Karpas-422 (cell line): ENCODE measurements around the gene EPB41L4A. TPM values are rescaled to one million over a fixed set of nuclear protein-coding genes. Genes with fewer than 3 reads are reported as not detected.
A peak's percentile ranks its signal among the peaks of the same experiment; 100 is the strongest.
"Not testable (repeated sequence)": the region's sequence is repeated elsewhere in the genome, so short reads cannot be mapped to it uniquely, and the experiment has no call there.

Source experiments
- DNase-seq: peaks from one replicate; pipeline ENCODE4 v3.0.0-alpha.2; 2015
- H2AFZ ChIP-seq: fragments of 200-600 bp; sonication (generic); 2 replicates; pipeline ENCODE4 v1.6.1; 2014; ENCODE audit warnings: antibody characterized with exemption, low read length, mixed read lengths
- H3K27ac ChIP-seq: fragments of 200-600 bp; sonication (generic); 2 replicates; pipeline ENCODE4 v1.5.1; 2014; ENCODE audit warnings: mild to moderate bottlenecking, low read length, moderate library complexity
- H3K27me3 ChIP-seq: fragments of 200-600 bp; sonication (generic); 2 replicates; pipeline ENCODE4 v1.6.1; 2014; ENCODE audit warnings: low read length, mixed read lengths
- H3K36me3 ChIP-seq: fragments of 200-600 bp; sonication (generic); 2 replicates; pipeline ENCODE4 v1.6.1; 2014; ENCODE audit warnings: low read length, mixed read lengths; ENCODE audit not compliant: insufficient read depth
- H3K4me1 ChIP-seq: fragments of 200-600 bp; sonication (generic); 2 replicates; pipeline ENCODE4 v1.6.1; 2014; ENCODE audit warnings: mild to moderate bottlenecking, low read length, mixed read lengths
- H3K4me2 ChIP-seq: fragments of 200-600 bp; sonication (generic); 2 replicates; pipeline ENCODE4 v1.6.1; 2014; ENCODE audit warnings: low read length, low read depth, mild to moderate bottlenecking; ENCODE audit not compliant: poor library complexity, severe bottlenecking
- H3K4me3 ChIP-seq: fragments of 200-600 bp; sonication (generic); 2 replicates; pipeline ENCODE4 v1.5.1; 2014; ENCODE audit warnings: mild to moderate bottlenecking, antibody characterized with exemption, low read length, mixed read lengths
- H3K79me2 ChIP-seq: fragments of 200-600 bp; sonication (generic); 2 replicates; pipeline ENCODE4 v1.6.1; 2014; ENCODE audit warnings: mild to moderate bottlenecking, low read length, mixed read lengths
- H3K9ac ChIP-seq: fragments of 200-600 bp; sonication (generic); 2 replicates; pipeline ENCODE4 v1.6.0; 2014; ENCODE audit warnings: low read length
- H3K9me2 ChIP-seq: fragments of 200-600 bp; sonication (generic), shearing (Covaris generic); replicated peaks from 2 replicates; pipeline ENCODE4 v1.6.0; 2014; ENCODE audit warnings: mild to moderate bottlenecking, low read length, moderate library complexity; ENCODE audit not compliant: insufficient read depth
- H3K9me3 ChIP-seq: fragments of 300-700, 200-600 bp; sonication (generic); 2 replicates; pipeline ENCODE4 v1.6.1; 2014; ENCODE audit warnings: low read length, mixed read lengths
- H4K20me1 ChIP-seq: fragments of 200-600 bp; sonication (generic); 2 replicates; pipeline ENCODE4 v1.6.1; 2014; ENCODE audit warnings: mild to moderate bottlenecking, antibody characterized with exemption, low read length, low read depth; ENCODE audit not compliant: insufficient read depth
- total RNA-seq: library from RNA; depleted of rRNA; stranded (reverse); fragments of >200 nt; shearing (Covaris generic); gene quantifications from 2 replicates; pipeline ENCODE4 v1.2.3, GENCODE V29; 2014; ENCODE audit warnings: low replicate concordance

EPB41L4A gene
- total RNA-seq, 1 experiment from 2014 or later, result 0.63 TPM

DNA sequence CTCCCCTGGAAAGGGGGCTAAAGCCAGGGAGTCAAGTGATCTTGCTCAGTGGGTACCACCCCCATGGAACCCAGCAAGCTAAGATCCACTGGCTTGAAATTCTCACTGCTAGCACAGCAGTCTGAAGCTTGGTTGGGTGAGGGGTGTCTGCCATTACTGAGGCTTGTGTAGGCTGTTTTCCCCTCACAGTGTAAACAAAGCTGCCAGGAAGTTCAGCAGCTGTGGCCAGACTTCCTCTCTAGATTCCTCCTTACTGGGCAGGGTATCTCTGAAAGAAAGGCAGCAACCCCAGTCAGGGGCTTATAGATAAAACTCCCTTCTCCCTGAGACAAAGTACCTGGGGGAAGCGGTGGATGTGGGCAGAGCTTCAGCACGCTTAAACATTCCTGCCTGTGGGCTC lies 17.1 kb upstream of the EPB41L4A start:
- H3K4me1 ChIP-seq, result no peaks in the 10 kb centered on the region
- DNase-seq, result no peak
- no peaks in the 10 kb centered on the region for H3K27me3 ChIP-seq
- no peaks in the 10 kb centered on the region for H3K79me2 ChIP-seq
- no peak overlapping the region for H3K9ac ChIP-seq
- no peaks in the 10 kb centered on the region for H4K20me1 ChIP-seq
- no peak overlapping the region for H2AFZ ChIP-seq
- H3K27ac ChIP-seq, result no peak overlapping the region
- H3K4me3 ChIP-seq, result no peak overlapping the region
- no peaks in the 10 kb centered on the region for H3K36me3 ChIP-seq
- no peaks in the 10 kb centered on the region for H3K9me3 ChIP-seq
- H3K4me2 ChIP-seq, result no peak overlapping the region
- no peaks in the 10 kb centered on the region for H3K9me2 ChIP-seq

DNA sequence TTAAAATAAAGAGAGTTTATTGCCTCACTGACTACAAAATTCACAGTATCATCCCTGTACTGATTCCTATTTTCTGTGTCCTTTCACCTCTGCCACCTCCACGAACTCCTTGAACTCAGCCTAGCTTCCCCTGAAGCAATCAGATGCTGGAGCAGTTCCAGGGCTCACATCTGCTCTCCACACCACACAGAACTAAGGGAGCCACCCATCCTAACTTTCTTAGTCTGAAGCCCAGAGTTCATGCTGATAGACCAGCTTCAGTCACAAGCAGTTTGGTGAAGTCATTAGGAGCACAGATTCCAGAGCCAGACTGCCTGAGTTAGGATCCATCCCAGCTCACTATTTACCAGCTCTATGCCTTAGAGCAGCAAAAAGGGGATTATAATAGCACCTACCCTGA lies 15.6 kb upstream of the EPB41L4A start:
- H3K9me2 ChIP-seq, result no peaks in the 10 kb centered on the region
- no peaks in the 10 kb centered on the region for H3K27me3 ChIP-seq
- no peak for DNase-seq
- H3K79me2 ChIP-seq, result no peaks in the 10 kb centered on the region
- H3K4me1 ChIP-seq, result no peaks in the 10 kb centered on the region
- H3K4me2 ChIP-seq, result no peak overlapping the region
- no peaks in the 10 kb centered on the region for H3K36me3 ChIP-seq
- H4K20me1 ChIP-seq, result no peaks in the 10 kb centered on the region
- H3K4me3 ChIP-seq, result no peak overlapping the region
- no peak overlapping the region for H3K9ac ChIP-seq
- H2AFZ ChIP-seq, result no peak overlapping the region
- no peak overlapping the region for H3K27ac ChIP-seq
- no peaks in the 10 kb centered on the region for H3K9me3 ChIP-seq

DNA sequence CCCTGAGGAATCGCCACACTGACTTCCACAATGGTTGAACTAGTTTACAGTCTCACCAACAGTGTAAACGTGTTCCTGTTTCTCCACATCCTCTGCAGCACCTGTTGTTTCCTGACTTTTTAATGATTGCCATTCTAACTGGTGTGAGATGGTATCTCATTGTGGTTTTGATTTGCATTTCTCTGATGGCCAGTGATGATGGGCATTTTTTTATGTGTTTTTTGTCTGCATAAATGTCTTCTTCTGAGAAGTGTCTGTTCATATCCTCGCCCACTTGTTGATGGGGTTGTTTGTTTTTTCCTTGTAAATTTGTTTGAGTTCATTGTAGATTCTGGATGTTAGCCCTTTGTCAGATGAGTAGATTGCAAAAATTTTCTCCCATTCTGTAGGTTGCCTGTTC lies 7.1 kb upstream of the EPB41L4A start:
- H3K36me3 ChIP-seq, H2AFZ ChIP-seq, H3K9me2 ChIP-seq, H3K4me3 ChIP-seq, H3K9me3 ChIP-seq, DNase-seq, H3K27me3 ChIP-seq, H3K4me1 ChIP-seq, H3K9ac ChIP-seq, H3K27ac ChIP-seq, H4K20me1 ChIP-seq, H3K4me2 ChIP-seq, H3K79me2 ChIP-seq: not testable (repeated sequence)

DNA sequence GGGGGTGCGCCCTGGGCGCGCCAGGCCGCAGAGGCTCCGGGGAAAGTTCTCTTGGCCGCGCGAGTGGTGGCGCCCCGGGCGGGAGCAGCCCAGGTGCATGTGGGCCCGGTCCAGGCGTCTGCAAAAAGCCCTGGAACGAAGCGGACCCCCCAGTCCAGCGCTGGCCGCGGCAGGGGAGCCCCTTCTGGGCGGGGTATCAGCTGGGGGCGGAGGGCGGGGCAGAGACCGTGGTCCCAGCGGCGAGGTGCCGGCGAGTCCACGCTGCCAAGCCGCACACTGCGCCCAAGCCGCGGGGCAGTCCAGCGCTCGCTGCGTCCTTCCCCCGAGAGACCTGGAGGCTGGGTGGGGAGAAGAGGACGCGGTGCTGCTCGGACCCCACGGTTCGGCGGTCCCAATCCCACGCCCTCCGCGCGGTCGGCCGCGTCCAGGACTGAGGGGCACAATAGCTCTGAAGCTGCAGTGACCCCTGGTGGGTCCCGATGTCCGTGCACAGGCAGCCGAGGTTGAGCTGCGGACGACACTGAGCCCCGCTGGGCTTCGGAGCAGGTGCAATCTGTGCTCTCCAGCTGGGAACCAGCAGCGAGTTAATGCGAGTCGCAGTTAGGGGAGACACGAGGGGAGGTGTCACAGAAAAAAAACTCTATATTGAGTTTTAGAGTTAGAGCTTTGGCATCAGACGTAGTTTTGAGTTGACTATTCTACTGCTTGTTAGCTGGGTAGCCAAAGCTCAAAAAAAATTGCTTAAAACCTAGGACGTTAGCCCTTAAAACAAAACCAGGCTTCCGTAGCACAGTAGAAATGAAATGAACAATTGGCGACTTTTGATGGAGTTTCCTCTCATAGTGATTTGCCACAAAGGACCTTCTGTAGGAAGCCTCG lies 1.1 kb upstream of the EPB41L4A start:
- peak; percentile 68 for DNase-seq
- no peaks in the 10 kb centered on the region for H3K9me2 ChIP-seq
- H4K20me1 ChIP-seq, result no peaks in the 10 kb centered on the region
- H3K36me3 ChIP-seq, result no peaks in the 10 kb centered on the region
- H3K9me3 ChIP-seq, result no peaks in the 10 kb centered on the region
- peak overlapping the region; percentile 54 for H3K4me2 ChIP-seq
- no peak overlapping the region for H3K27ac ChIP-seq
- H3K4me1 ChIP-seq, result peaks cover 5% of the 10 kb centered on the region; the same call in 1 of the 2 replicates
- no peaks in the 10 kb centered on the region for H3K27me3 ChIP-seq
- 0 out of 2 replicates have a peak overlapping the region, but pooled peaks have one; percentile 33 for H3K9ac ChIP-seq
- no peak overlapping the region for H2AFZ ChIP-seq
- no peaks in the 10 kb centered on the region for H3K79me2 ChIP-seq
- peak overlapping the region; percentile 57; the same call in 1 of the 2 replicates for H3K4me3 ChIP-seq

DNA sequence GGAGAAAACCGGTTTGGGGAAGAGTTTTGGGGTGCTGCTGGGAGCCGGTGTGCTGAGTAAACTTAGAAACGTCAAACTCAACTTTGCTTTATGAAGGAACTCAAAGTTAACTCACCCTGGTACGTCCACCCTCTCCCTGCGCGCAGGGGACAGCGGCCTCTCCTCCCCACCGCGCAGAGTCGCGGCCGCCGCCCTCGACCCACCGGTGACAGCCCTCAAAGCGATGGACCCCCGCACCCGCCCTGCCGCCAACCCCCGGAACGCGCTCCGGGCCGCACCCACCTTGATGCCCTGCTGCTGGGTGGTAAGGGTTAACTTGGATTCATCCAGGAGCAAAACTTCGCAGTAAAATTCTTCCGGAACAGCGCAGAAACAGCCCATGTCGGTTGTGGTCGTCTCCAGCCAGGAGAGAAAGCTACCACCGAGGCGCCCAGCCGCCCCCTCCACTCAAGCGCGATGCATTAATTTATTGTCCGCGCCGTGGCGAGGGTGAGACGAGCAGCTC lies 366 bp downstream of the EPB41L4A start:
- H3K4me3 ChIP-seq, result no peak overlapping the region
- H3K9me2 ChIP-seq, result no peaks in the 10 kb centered on the region
- H3K4me2 ChIP-seq, result no peak overlapping the region
- no peak for DNase-seq
- H3K27ac ChIP-seq, result no peak overlapping the region
- H4K20me1 ChIP-seq, result no peaks in the 10 kb centered on the region
- H3K36me3 ChIP-seq, result no peaks in the 10 kb centered on the region
- H3K27me3 ChIP-seq, result no peaks in the 10 kb centered on the region
- no peaks in the 10 kb centered on the region for H3K9me3 ChIP-seq
- H3K4me1 ChIP-seq, result peaks cover 5% of the 10 kb centered on the region; the same call in 1 of the 2 replicates
- no peak overlapping the region for H3K9ac ChIP-seq
- no peak overlapping the region for H2AFZ ChIP-seq
- no peaks in the 10 kb centered on the region for H3K79me2 ChIP-seq

DNA sequence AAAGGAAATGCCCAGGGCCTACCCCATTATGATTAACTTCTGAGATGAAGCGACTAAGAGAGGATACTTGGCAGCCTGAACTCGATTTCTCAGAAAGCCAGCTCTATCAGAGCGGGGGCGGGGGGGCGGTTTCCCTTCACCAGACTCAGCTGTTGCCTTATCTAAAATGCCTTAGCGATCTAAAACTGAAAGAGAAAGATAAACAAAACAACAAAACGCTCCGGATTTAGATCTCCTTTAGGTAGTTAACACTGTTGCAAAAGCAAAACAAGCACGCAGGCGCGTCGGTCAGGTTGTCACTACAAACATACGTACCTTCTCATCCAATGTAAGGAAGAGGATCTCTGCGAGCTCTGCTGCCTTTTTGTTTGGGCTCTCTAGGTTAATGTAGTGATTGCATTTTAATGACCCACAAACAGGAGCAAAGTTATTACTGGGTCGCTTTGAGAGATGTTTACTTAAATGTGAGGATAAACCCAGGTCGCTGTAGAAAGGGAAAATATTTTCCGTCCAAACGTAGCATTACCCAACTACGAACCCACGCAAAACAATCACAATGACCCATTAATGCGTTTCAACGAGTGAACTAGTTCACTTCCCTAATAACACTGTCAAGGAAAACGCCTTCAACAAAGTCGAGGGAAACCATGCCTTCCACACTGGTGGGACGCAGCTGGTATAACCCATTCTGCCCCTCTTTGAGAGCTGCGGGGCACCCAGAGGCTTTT lies 982 bp downstream of the EPB41L4A start:
- no peaks in the 10 kb centered on the region for H3K27me3 ChIP-seq
- no peak overlapping the region for H2AFZ ChIP-seq
- H3K9me3 ChIP-seq, result no peaks in the 10 kb centered on the region
- H3K36me3 ChIP-seq, result no peaks in the 10 kb centered on the region
- H3K9me2 ChIP-seq, result no peaks in the 10 kb centered on the region
- H3K79me2 ChIP-seq, result no peaks in the 10 kb centered on the region
- no peak overlapping the region for H3K4me3 ChIP-seq
- H3K4me2 ChIP-seq, result no peak overlapping the region
- H3K27ac ChIP-seq, result no peak overlapping the region
- H3K9ac ChIP-seq, result no peak overlapping the region
- DNase-seq, result no peak
- peaks cover 5% of the 10 kb centered on the region; the same call in 1 of the 2 replicates for H3K4me1 ChIP-seq
- no peaks in the 10 kb centered on the region for H4K20me1 ChIP-seq

DNA sequence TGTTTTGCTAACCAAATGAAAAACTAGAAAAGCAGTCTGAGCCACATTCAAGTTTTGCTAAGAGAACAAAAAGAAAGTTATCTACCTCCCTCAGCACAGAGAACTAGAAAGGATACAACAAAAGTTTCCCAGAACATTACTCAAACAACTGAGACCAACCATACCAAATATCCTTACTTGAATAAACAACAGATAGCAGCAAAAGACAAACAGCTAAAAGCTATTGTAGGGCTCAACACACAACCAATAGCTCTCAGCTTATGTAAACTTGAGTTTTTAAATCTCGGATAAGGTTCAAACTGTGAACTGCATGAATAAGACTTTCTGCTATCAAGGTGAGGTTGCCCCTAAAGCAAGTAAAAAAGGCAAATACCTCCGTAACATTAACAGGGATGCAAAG lies 3.5 kb downstream of the EPB41L4A start:
- H2AFZ ChIP-seq, result no peak overlapping the region

DNA sequence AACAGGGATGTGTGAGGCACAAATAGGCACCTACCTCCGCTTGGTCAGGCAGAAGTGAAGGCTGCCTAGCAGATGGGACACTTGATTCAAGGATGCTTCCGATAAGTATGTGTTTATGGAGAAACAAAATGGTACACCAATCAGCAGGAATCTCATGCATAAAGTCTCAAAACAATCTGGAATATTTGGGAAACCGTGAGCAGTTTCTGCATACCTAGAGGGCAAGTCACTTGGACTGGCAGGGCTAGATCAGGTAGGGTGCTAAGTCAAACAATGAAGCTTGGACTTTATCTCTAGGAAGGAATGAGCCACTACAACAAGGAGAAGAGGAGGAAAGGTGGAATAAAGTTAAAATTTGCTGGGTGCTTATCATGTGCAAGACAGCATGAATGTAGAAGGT lies 5.5 kb downstream of the EPB41L4A start:
- no peak overlapping the region for H3K4me3 ChIP-seq
- DNase-seq, result no peak
- no peaks in the 10 kb centered on the region for H3K9me2 ChIP-seq
- H2AFZ ChIP-seq, result no peak overlapping the region
- no peaks in the 10 kb centered on the region for H3K79me2 ChIP-seq
- no peaks in the 10 kb centered on the region for H3K27me3 ChIP-seq
- H3K9ac ChIP-seq, result no peak overlapping the region
- H3K27ac ChIP-seq, result no peak overlapping the region
- H3K4me1 ChIP-seq, result peaks cover 5% of the 10 kb centered on the region; the same call in 1 of the 2 replicates
- H3K36me3 ChIP-seq, result no peaks in the 10 kb centered on the region
- no peaks in the 10 kb centered on the region for H3K9me3 ChIP-seq
- no peaks in the 10 kb centered on the region; the same call in 1 of the 2 replicates for H4K20me1 ChIP-seq
- no peak overlapping the region for H3K4me2 ChIP-seq

More for the DNA sequence above, 3.5 kb downstream of the EPB41L4A start:
- no peaks in the 10 kb centered on the region for H3K9me3 ChIP-seq
- no peaks in the 10 kb centered on the region; the same call in 1 of the 2 replicates for H4K20me1 ChIP-seq
- H3K4me3 ChIP-seq, result no peak overlapping the region
- no peak overlapping the region for H3K9ac ChIP-seq
- H3K9me2 ChIP-seq, result no peaks in the 10 kb centered on the region
- no peaks in the 10 kb centered on the region for H3K79me2 ChIP-seq
- H3K27ac ChIP-seq, result no peak overlapping the region
- no peaks in the 10 kb centered on the region for H3K36me3 ChIP-seq
- no peak for DNase-seq
- H3K4me1 ChIP-seq, result peaks cover 5% of the 10 kb centered on the region; the same call in 1 of the 2 replicates
- no peaks in the 10 kb centered on the region for H3K27me3 ChIP-seq
- no peak overlapping the region for H3K4me2 ChIP-seq
